ENCODE data around the gene ALDH18A1.

ALDH18A1 gene

DNA sequence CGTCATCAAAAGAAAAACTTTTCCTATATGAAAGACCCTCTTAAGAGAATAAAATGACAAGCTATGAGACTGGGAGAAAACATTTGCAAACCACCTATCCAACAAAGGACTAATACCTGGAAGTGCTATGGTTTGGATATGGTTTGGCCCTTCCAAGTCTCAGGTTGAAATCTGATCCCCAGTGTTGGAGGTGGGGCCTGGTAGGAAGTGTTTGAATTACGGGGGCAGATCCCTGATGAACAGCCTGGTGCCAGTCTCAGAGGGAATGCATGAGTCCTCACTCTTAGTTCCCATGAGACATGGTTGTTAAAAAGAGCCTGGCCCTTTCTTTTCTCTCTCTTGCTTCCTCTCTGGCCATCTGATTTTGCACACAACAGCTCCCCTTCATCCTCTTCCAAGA lies 6.3 kb downstream of the ALDH18A1 start:
- no peak for DNase-seq (ENCODE audit: low spot score)
- no peak overlapping the region for H3K27ac ChIP-seq
- H3K4me3 ChIP-seq = no peak overlapping the region
- TF ChIP-seq, protein P1, sequence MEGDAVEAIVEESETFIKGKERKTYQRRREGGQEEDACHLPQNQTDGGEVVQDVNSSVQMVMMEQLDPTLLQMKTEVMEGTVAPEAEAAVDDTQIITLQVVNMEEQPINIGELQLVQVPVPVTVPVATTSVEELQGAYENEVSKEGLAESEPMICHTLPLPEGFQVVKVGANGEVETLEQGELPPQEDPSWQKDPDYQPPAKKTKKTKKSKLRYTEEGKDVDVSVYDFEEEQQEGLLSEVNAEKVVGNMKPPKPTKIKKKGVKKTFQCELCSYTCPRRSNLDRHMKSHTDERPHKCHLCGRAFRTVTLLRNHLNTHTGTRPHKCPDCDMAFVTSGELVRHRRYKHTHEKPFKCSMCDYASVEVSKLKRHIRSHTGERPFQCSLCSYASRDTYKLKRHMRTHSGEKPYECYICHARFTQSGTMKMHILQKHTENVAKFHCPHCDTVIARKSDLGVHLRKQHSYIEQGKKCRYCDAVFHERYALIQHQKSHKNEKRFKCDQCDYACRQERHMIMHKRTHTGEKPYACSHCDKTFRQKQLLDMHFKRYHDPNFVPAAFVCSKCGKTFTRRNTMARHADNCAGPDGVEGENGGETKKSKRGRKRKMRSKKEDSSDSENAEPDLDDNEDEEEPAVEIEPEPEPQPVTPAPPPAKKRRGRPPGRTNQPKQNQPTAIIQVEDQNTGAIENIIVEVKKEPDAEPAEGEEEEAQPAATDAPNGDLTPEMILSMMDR (IDR thresholded peaks at IDR 0.05) = no peak

DNA sequence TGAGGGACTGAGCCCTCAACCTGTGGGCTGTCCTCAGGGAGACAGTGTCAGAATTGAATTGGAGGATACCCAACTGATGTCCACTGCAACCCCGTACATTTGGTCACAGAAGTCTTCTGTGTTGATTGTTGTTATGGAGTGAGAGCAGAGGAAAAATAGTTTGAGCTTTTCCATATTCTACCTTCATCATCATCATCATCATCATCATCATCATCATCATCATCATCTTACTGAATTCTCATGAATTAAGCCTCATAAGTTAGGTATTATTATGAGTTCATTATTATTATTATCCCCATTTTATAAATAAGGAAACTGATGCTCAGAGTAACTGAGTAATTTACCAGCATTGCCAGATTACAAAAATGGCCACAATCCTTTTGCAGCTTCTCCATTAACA lies 8.4 kb downstream of the ALDH18A1 start:
- Histone ChIP-seq H3K4me3 (no peak overlapping the region), H3K27ac (no peak overlapping the region)
- TF ChIP-seq, protein P1 (IDR thresholded peaks at IDR 0.05) = no peak
- no peak for DNase-seq (ENCODE audit: low spot score)

DNA sequence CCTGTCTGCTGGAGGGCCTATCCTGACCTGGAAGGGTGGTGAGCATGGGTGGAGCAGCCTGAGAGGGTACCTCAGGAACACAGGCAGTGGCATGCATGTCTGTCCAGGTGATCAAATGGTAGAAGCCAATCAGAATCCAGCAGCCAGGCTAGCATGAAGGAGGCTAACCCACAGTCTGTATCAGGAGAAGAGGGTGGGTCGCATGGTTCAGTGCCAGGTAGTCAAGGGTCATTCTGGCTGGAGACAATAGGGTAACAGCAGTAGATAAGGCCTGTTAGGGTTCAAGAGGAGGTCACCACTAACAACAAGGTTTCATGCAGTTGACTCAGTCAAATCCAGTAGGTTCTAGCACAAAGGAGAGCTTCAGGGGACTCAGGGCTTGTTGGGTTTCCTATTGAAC lies 10.4 kb downstream of the ALDH18A1 start:
- no peak for DNase-seq (ENCODE audit: low spot score)
- H3K4me3 ChIP-seq = no peak overlapping the region
- no peak overlapping the region for H3K27ac ChIP-seq
- TF ChIP-seq, protein P1 (IDR thresholded peaks at IDR 0.05) = no peak

DNA sequence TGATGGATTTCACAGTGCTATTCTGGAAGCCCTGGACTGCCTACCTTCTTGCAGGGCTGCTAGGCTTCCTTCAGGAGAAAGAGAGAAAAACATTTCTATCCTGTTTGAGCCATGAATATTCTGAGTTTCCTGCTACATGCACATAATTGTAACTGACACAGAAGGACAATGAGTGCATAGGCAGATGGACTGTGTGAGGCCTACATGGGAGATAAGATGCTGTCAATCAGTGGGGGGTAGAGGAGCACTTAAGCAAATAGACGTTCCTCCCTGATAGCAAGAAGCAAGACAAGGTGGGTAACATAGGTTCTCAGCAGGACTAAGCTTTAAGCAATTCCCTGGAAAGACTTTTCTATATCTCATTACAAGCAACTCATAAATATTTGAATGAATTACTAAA lies 11.6 kb downstream of the ALDH18A1 start:
- TF ChIP-seq, protein P1 (IDR thresholded peaks at IDR 0.05) = no peak
- H3K27ac ChIP-seq = no peak overlapping the region
- no peak for DNase-seq (ENCODE audit: low spot score)
- no peak overlapping the region for H3K4me3 ChIP-seq

DNA sequence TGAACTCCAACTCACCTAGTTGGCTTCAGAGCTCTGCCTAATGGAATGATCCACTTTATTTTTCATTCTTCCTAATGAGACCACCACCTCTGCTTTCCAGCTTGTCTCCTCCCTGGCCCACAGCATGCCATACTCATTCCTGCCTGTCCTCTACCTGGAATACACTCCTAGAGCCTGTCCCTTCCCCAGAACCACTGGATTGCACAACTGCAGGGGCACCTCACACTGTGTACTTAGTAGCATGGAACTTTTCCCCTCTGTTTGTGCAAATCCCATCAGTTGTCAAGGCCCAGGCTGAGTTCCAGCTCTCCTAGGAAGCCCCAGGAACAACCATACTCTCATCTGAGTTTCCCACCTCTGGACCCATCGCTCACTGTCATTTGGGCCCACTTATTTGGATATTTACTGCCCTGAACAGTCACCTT lies 15.6 kb downstream of the ALDH18A1 start:
- no peak overlapping the region for H3K4me3 ChIP-seq
- no peak for DNase-seq (ENCODE audit: low spot score)
- TF ChIP-seq, protein P1 (IDR thresholded peaks at IDR 0.05) = no peak
- no peak overlapping the region for H3K27ac ChIP-seq

DNA sequence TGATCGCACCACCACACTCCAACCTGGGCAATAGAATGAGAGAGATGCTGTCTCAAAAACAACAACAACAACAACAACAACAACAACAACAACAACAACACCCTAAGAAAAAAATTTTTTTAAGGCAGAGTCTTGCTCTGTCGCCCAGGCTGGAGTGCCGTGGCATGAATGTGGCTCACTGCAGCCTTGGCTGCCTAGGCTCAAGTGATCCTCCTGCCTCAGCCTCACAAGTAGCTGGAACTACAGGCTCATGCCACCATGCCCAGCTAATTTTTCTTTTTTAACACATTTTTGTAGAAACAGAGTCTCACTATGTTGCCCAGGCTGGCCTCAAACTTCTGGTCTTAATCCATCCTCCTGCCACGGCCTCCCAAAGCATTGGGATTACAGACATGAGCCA lies 18.6 kb downstream of the ALDH18A1 start:
- no peak overlapping the region for H3K27ac ChIP-seq
- TF ChIP-seq, protein P1 (IDR thresholded peaks at IDR 0.05) = no peak
- H3K4me3 ChIP-seq = no peak overlapping the region
- no peak for DNase-seq (ENCODE audit: low spot score)

DNA sequence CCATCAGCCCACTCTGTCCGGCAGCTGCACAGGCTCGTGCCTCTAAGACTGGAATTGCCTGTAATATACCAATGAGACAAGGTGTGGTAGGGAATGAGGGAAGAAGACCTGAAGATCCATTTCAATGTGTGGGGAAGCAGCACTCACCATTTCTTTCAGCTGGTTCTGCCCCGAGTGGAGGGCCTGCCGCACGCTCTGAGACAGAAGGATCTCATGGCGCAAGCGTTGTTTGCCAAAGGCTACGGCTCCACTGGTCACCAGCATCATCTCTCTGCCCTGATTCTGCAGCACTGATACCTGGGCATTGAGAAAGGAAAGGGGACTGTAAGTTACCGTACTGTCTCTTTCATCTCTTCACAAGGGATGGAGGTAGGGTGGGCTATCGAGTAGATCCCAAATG lies 19.4 kb downstream of the ALDH18A1 start:
- Histone ChIP-seq H3K4me3 (no peak overlapping the region), H3K27ac (no peak overlapping the region)
- no peak for DNase-seq (ENCODE audit: low spot score)
- TF ChIP-seq, protein P1 (IDR thresholded peaks at IDR 0.05) = no peak

Measured in coronary artery (tissue), 2 donors.